VCaP (cell line): ENCODE results near the gene PPP2CA.
"Not testable (repeated sequence)": the region's sequence is repeated elsewhere in the genome, so short reads cannot be mapped to it uniquely, and the experiment has no call there.

Experiments
- H3K27ac ChIP-seq: fragments of 450-650 bp; 2 replicates; pipeline ENCODE4 v1.5.1; 2017
- TF ChIP-seq, protein P1 (sequence below): fragments of 450-650 bp; conservative IDR thresholded peaks from 2 replicates; pipeline ENCODE4 v1.5.1; 2017; ENCODE audit warnings: mild to moderate bottlenecking, moderate library complexity

The PPP2CA gene

DNA sequence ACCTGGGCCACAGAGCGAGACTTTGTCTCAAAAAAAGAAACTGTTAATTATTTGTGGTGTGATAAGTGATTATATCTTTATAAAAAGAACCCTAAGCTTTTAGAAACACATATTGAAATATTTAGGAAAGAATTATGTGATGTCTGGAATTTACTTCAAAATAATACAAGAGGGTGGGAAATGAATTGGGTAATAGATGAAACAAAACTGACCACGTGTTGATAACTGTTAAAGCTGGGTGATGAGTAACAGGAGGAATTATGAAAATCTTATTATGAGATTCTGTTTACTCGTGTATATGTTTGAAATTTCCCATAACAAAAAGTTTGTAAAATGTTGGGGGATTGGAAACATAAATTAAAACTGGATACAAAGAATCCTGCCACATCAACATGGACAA is 33.0 kb upstream of the PPP2CA start:
- TF ChIP-seq, protein P1, sequence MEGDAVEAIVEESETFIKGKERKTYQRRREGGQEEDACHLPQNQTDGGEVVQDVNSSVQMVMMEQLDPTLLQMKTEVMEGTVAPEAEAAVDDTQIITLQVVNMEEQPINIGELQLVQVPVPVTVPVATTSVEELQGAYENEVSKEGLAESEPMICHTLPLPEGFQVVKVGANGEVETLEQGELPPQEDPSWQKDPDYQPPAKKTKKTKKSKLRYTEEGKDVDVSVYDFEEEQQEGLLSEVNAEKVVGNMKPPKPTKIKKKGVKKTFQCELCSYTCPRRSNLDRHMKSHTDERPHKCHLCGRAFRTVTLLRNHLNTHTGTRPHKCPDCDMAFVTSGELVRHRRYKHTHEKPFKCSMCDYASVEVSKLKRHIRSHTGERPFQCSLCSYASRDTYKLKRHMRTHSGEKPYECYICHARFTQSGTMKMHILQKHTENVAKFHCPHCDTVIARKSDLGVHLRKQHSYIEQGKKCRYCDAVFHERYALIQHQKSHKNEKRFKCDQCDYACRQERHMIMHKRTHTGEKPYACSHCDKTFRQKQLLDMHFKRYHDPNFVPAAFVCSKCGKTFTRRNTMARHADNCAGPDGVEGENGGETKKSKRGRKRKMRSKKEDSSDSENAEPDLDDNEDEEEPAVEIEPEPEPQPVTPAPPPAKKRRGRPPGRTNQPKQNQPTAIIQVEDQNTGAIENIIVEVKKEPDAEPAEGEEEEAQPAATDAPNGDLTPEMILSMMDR = no peak
- H3K27ac ChIP-seq = no peak overlapping the region

DNA sequence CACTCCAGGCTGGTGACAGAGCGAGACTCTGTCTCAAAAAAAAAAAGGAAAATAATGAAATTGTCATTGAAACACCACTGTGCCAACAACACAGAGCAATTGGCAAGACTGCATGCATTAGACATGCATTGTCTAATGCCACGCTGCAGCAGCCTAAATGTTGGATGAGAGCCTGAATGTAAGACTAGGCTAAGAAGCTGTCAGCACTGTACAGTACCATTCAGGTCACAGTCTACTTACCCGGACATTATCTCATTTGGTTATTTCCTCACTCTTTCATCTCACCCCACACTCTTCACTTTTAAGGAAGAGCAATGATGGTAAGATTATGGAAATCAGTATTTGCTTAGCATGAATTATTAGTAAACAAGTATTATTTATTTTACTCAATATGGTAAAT is 31.3 kb upstream of the PPP2CA start:
- TF ChIP-seq, protein P1 = no peak

DNA sequence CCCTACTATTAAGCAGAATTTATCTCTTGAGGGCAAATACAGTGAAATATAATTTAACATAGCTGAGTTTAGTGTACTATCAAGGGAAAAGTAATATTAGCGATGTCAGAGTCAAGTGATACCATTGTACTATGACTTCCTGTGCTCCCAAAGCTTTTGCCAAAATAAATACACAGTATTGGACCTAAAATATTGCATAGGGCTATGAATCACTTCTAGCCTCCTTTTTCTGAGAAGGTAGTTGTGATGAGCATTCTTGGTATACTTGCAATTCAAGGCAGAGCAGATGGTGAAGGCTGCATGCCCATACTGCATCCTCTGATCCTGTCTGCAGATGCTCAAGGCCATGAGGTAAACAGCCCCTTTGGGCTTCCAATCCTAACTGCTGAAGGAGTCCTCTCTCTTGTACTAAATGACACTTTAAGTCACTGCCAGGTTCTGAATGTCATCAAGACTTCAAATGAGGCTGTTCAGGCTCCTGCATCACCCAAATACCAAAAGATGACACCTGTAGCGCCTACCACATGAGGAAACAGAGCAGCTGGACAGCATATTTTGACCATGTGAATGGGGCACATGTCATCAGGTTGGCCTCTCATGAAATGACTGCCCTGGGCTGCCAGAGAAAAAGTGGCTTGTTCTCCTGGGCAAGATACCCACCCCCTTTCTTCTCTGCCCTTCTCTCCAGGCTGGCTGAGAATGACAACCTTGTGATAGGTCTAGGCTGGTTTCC is 29.7 kb upstream of the PPP2CA start:
- TF ChIP-seq, protein P1 = no peak
- no peak overlapping the region; the same call in 1 of the 2 replicates for H3K27ac ChIP-seq

More for the DNA sequence above, 31.3 kb upstream of the PPP2CA start:
- H3K27ac ChIP-seq = no peak overlapping the region

DNA sequence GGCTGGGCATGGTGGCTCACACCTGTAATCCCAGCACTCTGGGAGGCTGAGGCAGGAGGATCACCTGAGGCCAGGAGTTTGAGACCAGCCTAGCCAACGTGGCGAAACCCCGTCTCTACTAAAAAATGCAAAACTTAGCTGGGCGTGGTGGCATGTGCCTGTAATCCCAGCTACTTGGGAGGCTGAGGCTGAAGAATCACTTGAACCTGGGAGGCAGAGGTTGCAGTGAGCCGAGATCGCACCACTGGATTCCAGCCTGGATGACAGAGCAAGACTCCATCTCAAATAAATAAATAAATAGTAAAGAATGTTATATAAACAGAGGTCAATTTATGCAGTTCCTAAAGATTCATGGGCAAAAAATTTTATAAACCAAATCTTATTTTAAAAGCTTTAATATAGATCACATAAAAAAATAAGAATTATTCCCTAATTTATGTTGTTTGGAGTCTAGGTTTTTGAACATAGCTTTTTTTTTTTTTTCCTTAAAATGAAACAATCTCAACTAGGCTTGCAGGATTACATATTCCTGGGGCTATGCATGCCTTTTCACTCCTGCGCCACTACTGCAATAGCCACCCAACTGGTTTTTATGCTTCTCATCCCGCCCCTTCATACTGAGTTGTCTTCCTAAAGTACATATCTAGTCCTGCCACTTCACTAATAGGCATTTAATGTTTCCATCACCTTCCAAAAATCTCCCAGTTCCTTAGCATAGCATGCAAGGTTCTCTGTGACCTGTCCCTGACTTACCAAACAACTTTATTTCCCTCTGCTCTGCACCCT is 27.7 kb upstream of the PPP2CA start:
- H3K27ac ChIP-seq = not testable (repeated sequence)

DNA sequence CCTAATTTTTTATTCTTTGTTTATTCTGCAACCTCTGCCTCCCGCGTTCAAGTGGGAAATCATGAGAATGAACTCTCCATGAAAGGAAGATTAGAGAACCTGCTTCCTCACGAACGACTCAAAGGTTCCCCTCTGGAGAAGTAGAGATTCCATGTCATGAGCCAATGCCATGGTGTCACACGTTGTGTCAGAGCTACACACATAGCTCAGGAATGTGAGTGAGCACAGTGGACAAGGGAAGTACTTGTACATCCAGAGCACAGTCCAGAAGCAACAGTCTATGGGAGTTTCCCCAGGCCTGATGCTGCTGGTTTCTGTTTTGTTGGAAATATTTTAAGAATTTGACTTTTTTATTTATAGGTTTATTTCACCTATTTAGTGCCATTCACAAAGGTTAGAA is 26.8 kb upstream of the PPP2CA start:
- TF ChIP-seq, protein P1 = no peak
- no peak overlapping the region for H3K27ac ChIP-seq

DNA sequence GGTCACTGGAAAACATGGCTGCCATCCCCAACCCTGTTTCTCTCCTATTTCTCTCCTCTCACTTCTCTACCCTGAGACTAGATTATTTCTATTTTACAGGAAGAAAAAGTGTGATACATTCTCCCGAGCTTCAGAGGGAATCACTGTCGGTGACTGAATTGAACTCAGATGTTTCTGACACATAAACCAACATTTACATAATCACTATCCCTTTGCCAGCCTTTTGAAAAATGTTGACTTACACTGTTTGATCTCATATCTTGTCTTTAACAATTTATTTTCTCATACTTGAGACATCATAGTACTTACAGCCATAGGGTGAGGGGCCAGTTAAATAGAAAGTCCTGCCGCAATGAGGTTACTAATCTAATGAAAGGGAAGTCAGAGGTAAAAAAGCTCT is 25.1 kb upstream of the PPP2CA start:
- no peak overlapping the region for H3K27ac ChIP-seq
- TF ChIP-seq, protein P1 = no peak

DNA sequence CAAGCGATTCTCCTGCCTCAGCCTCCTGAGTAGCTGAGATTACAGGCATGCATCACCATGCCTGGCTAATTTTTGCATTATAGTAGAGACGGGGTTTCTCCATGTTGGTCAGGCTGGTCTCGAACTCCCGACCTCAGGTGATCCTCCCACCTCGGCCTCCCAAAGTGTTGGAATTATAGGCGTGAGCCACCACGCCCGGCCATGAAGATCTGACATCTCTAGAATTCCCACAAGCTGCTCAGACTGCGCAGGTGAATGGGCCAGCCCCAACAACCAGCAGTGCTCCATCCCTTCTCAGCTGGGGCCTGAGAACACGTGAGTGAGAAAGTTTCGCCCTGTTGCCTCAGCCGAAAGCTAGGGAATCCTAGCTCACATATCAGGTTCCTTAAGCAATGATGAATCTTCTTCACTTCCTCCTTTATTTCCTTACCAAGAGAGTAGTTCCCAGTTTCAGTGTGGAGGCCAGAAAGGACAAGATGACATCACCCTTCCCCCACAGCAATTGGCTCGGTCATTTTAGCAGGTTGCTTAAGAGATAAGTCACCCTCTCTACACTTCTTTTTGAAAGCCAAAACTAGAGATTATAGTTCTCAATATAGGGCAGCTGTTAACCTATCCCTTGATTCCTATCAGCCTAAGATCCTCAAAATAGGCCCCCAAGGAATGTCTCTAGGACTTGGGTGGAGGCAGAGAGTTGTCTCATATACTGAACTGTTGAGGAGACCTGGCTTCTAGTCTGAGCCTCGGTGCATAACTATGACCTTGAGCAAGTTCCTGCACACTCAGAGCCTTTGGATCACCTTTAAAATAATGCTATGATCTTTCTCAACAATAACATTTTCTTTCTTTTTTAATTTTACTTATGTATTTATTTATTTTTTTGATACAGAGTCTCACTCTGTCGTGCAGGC is 23.9 kb upstream of the PPP2CA start:
- TF ChIP-seq, protein P1 = no peak
- H3K27ac ChIP-seq = no peak overlapping the region
